ENCODE results near the gene KRTAP4-8.

- TF ChIP-seq CTCF (IDR thresholded peaks at IDR 0.05) (no peak), POLR2AphosphoS5 (IDR thresholded peaks at IDR 0.05) (no peak)
These were observed 21.2 kb downstream of the KRTAP4-8 start for GRCh38 chr17:41076788-41077187.
